GM12878 (cell line): ENCODE results near the gene RBKS. TPM values are rescaled to one million over a fixed set of nuclear protein-coding genes. Genes with fewer than 3 reads are reported as not detected.

Source experiments
- ATAC-seq: fragments of 200-7000 bp; cut with Tn5 transposase; 3 replicates; pipeline ENCODE4 v1.9.1; 2020; ENCODE audit warnings: mild to moderate bottlenecking, moderate library complexity
- BruUV-seq: library from RNA; stranded (reverse); fragments of 400-500 nt; replicated peaks from 2 replicates; lab custom pipeline; 2021; lab: Mats Ljungman, UMichigan
- CTCF ChIA-PET: fragments of 300-600 bp; sonication (Branson Sonifier 250); formaldehyde crosslinking; extraction: SDS; loops from one replicate; lab custom pipeline; 2021; ENCODE audit warnings: inconsistent platforms; lab: Yijun Ruan, JAX
- POLR2A ChIA-PET: fragments of 350-600 bp; formaldehyde crosslinking; extraction: SDS; loops from one replicate; lab custom pipeline; 2021; ENCODE audit warnings: inconsistent platforms; lab: Charles Lee
- RAD21 ChIA-PET: fragments of 300-600 bp; sonication (Branson Sonifier 250); formaldehyde crosslinking; loops from one replicate; lab custom pipeline; 2023; ENCODE audit warnings: antibody characterized with exemption; ENCODE audit not compliant: unreplicated experiment; lab: Charles Lee
- SMC1A ChIA-PET: fragments of 300-600 bp; sonication (Branson Sonifier 250); formaldehyde crosslinking; loops from one replicate; lab custom pipeline; 2023; ENCODE audit not compliant: unreplicated experiment, uncharacterized antibody; lab: Charles Lee
- DNase-seq: peaks from one replicate; pipeline ENCODE4 v3.0.0-alpha.2; 2011; ENCODE audit warnings: low read depth, low spot score
- FAIRE-seq: peaks from 3 replicates; lab custom pipeline; 2011; peaks lifted over from hg19 to GRCh38; lab: Jason Lieb, UNC
- H2AFZ ChIP-seq: 2 replicates; pipeline ENCODE4 v1.6.0; 2011; ENCODE audit warnings: low read depth, low read length, control low read depth; ENCODE audit not compliant: control insufficient read depth
- H3K27ac ChIP-seq: 2 replicates; pipeline ENCODE4 v1.5.1; 2011; ENCODE audit warnings: control low read depth; ENCODE audit not compliant: control insufficient read depth, insufficient read depth
- H3K27me3 ChIP-seq, 2 experiments: replicated peaks in 1 of 2; 2 replicates each; pipeline versions ENCODE4 v1.6.0 to v1.6.1; 2011; ENCODE audit warnings: low read length in 1 of 2; ENCODE audit not compliant: control insufficient read depth in 2 of 2, insufficient read depth in 2 of 2
- H3K36me3 ChIP-seq, 2 experiments: 2 replicates each; pipeline ENCODE4 v1.5.1; 2011; ENCODE audit warnings: low read length in 1 of 2; ENCODE audit not compliant: control insufficient read depth in 2 of 2, insufficient read depth in 2 of 2
- H3K4me1 ChIP-seq: 2 replicates; pipeline ENCODE4 v1.6.1; 2011; ENCODE audit warnings: mild to moderate bottlenecking, low read length, moderate library complexity, mixed read lengths; ENCODE audit not compliant: control insufficient read depth, insufficient read depth
- H3K4me2 ChIP-seq: 2 replicates; pipeline ENCODE4 v1.6.0; 2011; ENCODE audit warnings: control low read depth; ENCODE audit not compliant: control insufficient read depth, insufficient read depth
- H3K4me3 ChIP-seq: fragments of 200-600 bp; sonication (generic); 2 replicates; pipeline ENCODE4 v1.5.1; 2016
- H3K79me2 ChIP-seq: 2 replicates; pipeline ENCODE4 v1.6.0; 2011; ENCODE audit warnings: low read length; ENCODE audit not compliant: control insufficient read depth, insufficient read depth
- H3K9ac ChIP-seq: 2 replicates; pipeline ENCODE4 v1.8.0; 2011; ENCODE audit warnings: low read length, control low read depth, mixed read lengths; ENCODE audit not compliant: control insufficient read depth, insufficient read depth
- H3K9me3 ChIP-seq: replicated peaks from 3 replicates; pipeline ENCODE4 v1.5.1; 2011; ENCODE audit warnings: mild to moderate bottlenecking, low read length; ENCODE audit not compliant: control insufficient read depth, insufficient read depth
- H4K20me1 ChIP-seq: 2 replicates; pipeline ENCODE4 v1.6.0; 2011; ENCODE audit not compliant: control insufficient read depth, insufficient read depth
- ATF7 ChIP-seq: fragments of 450-650 bp; IDR thresholded peaks from 2 replicates; pipeline ENCODE4 v1.6.1; 2016; ENCODE audit warnings: low read depth, mild to moderate bottlenecking
- BRCA1 ChIP-seq: IDR thresholded peaks from 2 replicates; pipeline ENCODE4 v1.6.1; 2011; ENCODE audit warnings: low read depth, low read length, improper control_type of control experiment
- E4F1 ChIP-seq: fragments of 450-650 bp; IDR thresholded peaks from 2 replicates; pipeline ENCODE4 v1.6.1; 2018; ENCODE audit warnings: borderline replicate concordance, mild to moderate bottlenecking; ENCODE audit not compliant: partially characterized antibody
- FOS ChIP-seq: IDR thresholded peaks from 3 replicates; pipeline ENCODE4 v1.6.1; 2011; ENCODE audit warnings: borderline replicate concordance; ENCODE audit not compliant: insufficient read length; ENCODE audit errors: extremely low read depth
- GABPA ChIP-seq: IDR thresholded peaks from 2 replicates; pipeline ENCODE4 v1.6.1; 2014; ENCODE audit warnings: antibody characterized with exemption, low read depth, mild to moderate bottlenecking, inconsistent platforms
- NBN ChIP-seq: fragments of 450-650 bp; IDR thresholded peaks from 2 replicates; pipeline ENCODE4 v1.6.1; 2016
- PML ChIP-seq: IDR thresholded peaks from 2 replicates; pipeline ENCODE4 v1.6.1; 2012; ENCODE audit warnings: low read length, inconsistent platforms
- POLR2AphosphoS5 ChIP-seq: IDR thresholded peaks from 2 replicates; pipeline ENCODE4 v1.6.1; 2011; ENCODE audit warnings: mild to moderate bottlenecking, low read length, inconsistent platforms
- SIX5 ChIP-seq: IDR thresholded peaks from 2 replicates; pipeline ENCODE4 v1.6.1; 2011; ENCODE audit warnings: mild to moderate bottlenecking, low read depth, low read length, moderate library complexity; ENCODE audit not compliant: severe bottlenecking
- SMAD5 ChIP-seq: IDR thresholded peaks from 2 replicates; pipeline ENCODE4 v1.6.1; 2016; ENCODE audit warnings: antibody characterized with exemption, low read depth
- WGBS: methylation state at CpG from one replicate; pipeline ENCODE4 v1.1.6; 2016; ENCODE audit warnings: low lambda C conversion rate; ENCODE audit not compliant: insufficient replicate concordance, insufficient coverage; ENCODE audit errors: missing lambda C conversion rate; 5-methylcytosine and 5-hydroxymethylcytosine counted together
- in situ Hi-C: fragments of 300-500 bp; cut with MboI; formaldehyde crosslinking; loops from 9 replicates; pipeline ENCODE4 v1.14.3; 2018; ENCODE audit warnings: mixed read lengths
- intact Hi-C: fragments of 100-400 bp; cut with micrococcal nuclease; formaldehyde crosslinking; loops from one replicate; pipeline ENCODE4 v1.14.2; 2022; ENCODE audit not compliant: unreplicated experiment
- polyA plus RNA-seq, 11 experiments: library from polyadenylated mRNA; depleted of rRNA in 4 of 11; unstranded in 6 of 11; stranded (reverse) in 5 of 11; fragments of >200 nt; fragmentation: Nextera tagmentation in 4 of 11; fragmentation: Illumina TruSeq in 1 of 11; extraction: Ambion mirVana in 4 of 11; extraction: Trizol in 1 of 11; gene quantifications; 1 replicate in 1 of 11; 2 replicates in 10 of 11; pipeline versions ENCODE4 v1.2.1 to v1.2.3, GENCODE V29; 2011 to 2016; ENCODE audit warnings: inconsistent platforms in 2 of 11, missing spikeins in 2 of 11, low read depth in 1 of 11
- total RNA-seq, 4 experiments: library from RNA; depleted of rRNA in 3 of 4; stranded (reverse); fragments of >200 nt in 3 of 4; fragmentation: Illumina TruSeq in 1 of 4; extraction: Trizol in 1 of 4; gene quantifications; 2 replicates each; pipeline versions ENCODE4 v1.2.1 to v1.2.3, GENCODE V29; 2013 to 2021
- TF ChIP-seq, protein P1 (sequence below): fragments of 450-650 bp; conservative IDR thresholded peaks from 2 replicates; pipeline ENCODE4 v1.6.1; 2017; ENCODE audit warnings: mild to moderate bottlenecking, moderate library complexity
- TF ChIP-seq, protein P2 (sequence below): fragments of 450-650 bp; formaldehyde crosslinking; IDR thresholded peaks from 2 replicates; pipeline ENCODE4 v1.4.0; 2020; ENCODE audit warnings: mild to moderate bottlenecking, moderate library complexity
- TF ChIP-seq, protein P3 (sequence below): fragments of 450-650 bp; formaldehyde crosslinking; IDR thresholded peaks from 2 replicates; pipeline ENCODE4 v1.4.0; 2022; ENCODE audit warnings: mild to moderate bottlenecking, moderate library complexity

Gene RBKS
- total and polyA plus RNA-seq, 10 of the 15 experiments (the other 5 are each of a cell fraction or from before 2014, with no cell fraction given), result 0.39 to 1.8 (median 1.0) TPM

- no TSS peak for BruUV-seq
- in situ Hi-C loops (no loop called here), intact Hi-C loops (no loop called here)
- WGBS, result 95% methylated on average over 2 of the region's 2 CpGs
- Histone ChIP-seq H2AFZ (no peak overlapping the region), H3K4me1 (no peaks in the 10 kb centered on the region), H3K9me3 (no peaks in the 10 kb centered on the region), H3K36me3 (no peaks in the 10 kb centered on the region), H3K79me2 (no peaks in the 10 kb centered on the region), H3K9ac (no peak overlapping the region), H3K4me3 (no peak overlapping the region), H3K27me3 (no peaks in the 10 kb centered on the region), H3K4me2 (no peak overlapping the region), H3K27ac (no peak overlapping the region), H4K20me1 (no peaks in the 10 kb centered on the region)
- CTCF ChIA-PET, result interaction anchor here (0.6 kb wide), 1 partner anchor 561 kb away, joined by 3 read pairs; no protein-coding TSS in a partner anchor
- RAD21 ChIA-PET, result no interaction called here
- DNase-seq (no peak), FAIRE-seq (no peak), ATAC-seq (no peak)
- SMC1A ChIA-PET, result no interaction called here
- POLR2A ChIA-PET, result no interaction called here
- no peak for TF ChIP-seq GABPA
- no peak for TF ChIP-seq FOS
- TF ChIP-seq NBN, result no peak
- TF ChIP-seq, protein P1, sequence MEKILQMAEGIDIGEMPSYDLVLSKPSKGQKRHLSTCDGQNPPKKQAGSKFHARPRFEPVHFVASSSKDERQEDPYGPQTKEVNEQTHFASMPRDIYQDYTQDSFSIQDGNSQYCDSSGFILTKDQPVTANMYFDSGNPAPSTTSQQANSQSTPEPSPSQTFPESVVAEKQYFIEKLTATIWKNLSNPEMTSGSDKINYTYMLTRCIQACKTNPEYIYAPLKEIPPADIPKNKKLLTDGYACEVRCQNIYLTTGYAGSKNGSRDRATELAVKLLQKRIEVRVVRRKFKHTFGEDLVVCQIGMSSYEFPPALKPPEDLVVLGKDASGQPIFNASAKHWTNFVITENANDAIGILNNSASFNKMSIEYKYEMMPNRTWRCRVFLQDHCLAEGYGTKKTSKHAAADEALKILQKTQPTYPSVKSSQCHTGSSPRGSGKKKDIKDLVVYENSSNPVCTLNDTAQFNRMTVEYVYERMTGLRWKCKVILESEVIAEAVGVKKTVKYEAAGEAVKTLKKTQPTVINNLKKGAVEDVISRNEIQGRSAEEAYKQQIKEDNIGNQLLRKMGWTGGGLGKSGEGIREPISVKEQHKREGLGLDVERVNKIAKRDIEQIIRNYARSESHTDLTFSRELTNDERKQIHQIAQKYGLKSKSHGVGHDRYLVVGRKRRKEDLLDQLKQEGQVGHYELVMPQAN, result no peak
- no peak for TF ChIP-seq POLR2AphosphoS5
- TF ChIP-seq, protein P2, sequence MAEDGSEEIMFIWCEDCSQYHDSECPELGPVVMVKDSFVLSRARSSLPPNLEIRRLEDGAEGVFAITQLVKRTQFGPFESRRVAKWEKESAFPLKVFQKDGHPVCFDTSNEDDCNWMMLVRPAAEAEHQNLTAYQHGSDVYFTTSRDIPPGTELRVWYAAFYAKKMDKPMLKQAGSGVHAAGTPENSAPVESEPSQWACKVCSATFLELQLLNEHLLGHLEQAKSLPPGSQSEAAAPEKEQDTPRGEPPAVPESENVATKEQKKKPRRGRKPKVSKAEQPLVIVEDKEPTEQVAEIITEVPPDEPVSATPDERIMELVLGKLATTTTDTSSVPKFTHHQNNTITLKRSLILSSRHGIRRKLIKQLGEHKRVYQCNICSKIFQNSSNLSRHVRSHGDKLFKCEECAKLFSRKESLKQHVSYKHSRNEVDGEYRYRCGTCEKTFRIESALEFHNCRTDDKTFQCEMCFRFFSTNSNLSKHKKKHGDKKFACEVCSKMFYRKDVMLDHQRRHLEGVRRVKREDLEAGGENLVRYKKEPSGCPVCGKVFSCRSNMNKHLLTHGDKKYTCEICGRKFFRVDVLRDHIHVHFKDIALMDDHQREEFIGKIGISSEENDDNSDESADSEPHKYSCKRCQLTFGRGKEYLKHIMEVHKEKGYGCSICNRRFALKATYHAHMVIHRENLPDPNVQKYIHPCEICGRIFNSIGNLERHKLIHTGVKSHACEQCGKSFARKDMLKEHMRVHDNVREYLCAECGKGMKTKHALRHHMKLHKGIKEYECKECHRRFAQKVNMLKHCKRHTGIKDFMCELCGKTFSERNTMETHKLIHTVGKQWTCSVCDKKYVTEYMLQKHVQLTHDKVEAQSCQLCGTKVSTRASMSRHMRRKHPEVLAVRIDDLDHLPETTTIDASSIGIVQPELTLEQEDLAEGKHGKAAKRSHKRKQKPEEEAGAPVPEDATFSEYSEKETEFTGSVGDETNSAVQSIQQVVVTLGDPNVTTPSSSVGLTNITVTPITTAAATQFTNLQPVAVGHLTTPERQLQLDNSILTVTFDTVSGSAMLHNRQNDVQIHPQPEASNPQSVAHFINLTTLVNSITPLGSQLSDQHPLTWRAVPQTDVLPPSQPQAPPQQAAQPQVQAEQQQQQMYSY, result no peak
- no peak for TF ChIP-seq E4F1
- no peak for TF ChIP-seq PML
- TF ChIP-seq SIX5, result no peak
- TF ChIP-seq, protein P3, sequence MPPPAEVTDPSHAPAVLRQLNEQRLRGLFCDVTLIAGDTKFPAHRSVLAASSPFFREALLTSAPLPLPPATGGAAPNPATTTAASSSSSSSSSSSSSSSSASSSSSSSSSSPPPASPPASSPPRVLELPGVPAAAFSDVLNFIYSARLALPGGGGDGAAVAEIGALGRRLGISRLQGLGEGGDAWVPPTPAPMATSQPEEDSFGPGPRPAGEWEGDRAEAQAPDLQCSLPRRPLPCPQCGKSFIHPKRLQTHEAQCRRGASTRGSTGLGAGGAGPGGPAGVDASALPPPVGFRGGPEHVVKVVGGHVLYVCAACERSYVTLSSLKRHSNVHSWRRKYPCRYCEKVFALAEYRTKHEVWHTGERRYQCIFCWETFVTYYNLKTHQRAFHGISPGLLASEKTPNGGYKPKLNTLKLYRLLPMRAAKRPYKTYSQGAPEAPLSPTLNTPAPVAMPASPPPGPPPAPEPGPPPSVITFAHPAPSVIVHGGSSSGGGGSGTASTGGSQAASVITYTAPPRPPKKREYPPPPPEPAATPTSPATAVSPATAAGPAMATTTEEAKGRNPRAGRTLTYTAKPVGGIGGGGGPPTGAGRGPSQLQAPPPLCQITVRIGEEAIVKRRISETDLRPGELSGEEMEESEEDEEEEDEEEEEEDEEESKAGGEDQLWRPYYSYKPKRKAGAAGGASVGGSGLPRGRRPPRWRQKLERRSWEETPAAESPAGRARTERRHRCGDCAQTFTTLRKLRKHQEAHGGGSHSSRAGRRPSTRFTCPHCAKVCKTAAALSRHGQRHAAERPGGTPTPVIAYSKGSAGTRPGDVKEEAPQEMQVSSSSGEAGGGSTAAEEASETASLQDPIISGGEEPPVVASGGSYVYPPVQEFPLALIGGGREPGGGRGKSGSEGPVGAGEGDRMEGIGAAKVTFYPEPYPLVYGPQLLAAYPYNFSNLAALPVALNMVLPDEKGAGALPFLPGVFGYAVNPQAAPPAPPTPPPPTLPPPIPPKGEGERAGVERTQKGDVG (CRISPR knock-in tag), result no peak
- no peak for TF ChIP-seq BRCA1
- no peak for TF ChIP-seq SMAD5
- TF ChIP-seq ATF7, result no peak
Measured at GRCh38 chr2:27832396-27832795, 57.8 kb downstream of the RBKS start.
